ENCODE measurements around the gene PAGR1.

The PAGR1 gene

DNA sequence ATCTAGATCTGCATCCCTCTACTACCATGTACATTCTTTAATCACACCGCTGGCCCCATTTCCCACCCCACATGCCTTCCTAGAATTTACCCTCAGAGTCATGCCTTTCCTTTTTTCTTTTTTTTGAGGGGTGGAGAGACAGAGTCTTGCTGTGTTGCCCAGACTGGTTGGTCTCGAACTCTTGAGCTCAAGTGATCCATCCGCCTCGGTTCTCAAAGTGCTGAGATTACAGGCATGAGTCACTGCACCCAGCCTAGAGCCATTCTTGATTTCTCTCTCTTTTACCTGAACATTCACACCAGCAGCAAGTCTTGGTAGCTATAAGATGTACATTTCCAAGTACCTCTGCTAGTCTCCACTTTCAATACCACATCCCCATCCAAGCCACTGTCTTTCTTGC lies 2.1 kb downstream of the PAGR1 start:
- no peak for DNase-seq (ENCODE audit: low read depth, low spot score)
- ChIA-PET CTCF (interaction anchor here (1.2 to 3.4 kb wide), 3 partner anchors 11 to 34 kb away, joined by 3 to 32 read pairs (median 25); partner anchors contain the start of gene MAZ), POLR2A (interaction anchor here (4.4 kb wide), 1 partner anchor 10 kb away, joined by 19 read pairs; the partner anchor contains the start of gene MAZ)
- H3K4me3 ChIP-seq (ENCODE audit: low read depth, low read length): no peak overlapping the region
- TF ChIP-seq, protein P1, sequence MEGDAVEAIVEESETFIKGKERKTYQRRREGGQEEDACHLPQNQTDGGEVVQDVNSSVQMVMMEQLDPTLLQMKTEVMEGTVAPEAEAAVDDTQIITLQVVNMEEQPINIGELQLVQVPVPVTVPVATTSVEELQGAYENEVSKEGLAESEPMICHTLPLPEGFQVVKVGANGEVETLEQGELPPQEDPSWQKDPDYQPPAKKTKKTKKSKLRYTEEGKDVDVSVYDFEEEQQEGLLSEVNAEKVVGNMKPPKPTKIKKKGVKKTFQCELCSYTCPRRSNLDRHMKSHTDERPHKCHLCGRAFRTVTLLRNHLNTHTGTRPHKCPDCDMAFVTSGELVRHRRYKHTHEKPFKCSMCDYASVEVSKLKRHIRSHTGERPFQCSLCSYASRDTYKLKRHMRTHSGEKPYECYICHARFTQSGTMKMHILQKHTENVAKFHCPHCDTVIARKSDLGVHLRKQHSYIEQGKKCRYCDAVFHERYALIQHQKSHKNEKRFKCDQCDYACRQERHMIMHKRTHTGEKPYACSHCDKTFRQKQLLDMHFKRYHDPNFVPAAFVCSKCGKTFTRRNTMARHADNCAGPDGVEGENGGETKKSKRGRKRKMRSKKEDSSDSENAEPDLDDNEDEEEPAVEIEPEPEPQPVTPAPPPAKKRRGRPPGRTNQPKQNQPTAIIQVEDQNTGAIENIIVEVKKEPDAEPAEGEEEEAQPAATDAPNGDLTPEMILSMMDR (IDR thresholded peaks at IDR 0.05; ENCODE audit: insufficient read depth, low read length, missing control alignments): no peak

DNA sequence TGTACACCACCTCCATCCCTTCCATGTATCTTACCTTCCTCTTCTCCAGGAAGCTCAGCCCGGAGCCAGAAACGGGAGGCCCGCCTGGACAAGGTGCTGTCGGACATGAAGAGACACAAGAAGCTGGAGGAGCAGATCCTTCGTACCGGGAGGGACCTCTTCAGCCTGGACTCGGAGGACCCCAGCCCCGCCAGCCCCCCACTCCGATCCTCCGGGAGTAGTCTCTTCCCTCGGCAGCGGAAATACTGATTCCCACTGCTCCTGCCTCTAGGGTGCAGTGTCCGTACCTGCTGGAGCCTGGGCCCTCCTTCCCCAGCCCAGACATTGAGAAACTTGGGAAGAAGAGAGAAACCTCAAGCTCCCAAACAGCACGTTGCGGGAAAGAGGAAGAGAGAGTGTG lies 3.6 kb downstream of the PAGR1 start:
- no peak for DNase-seq (ENCODE audit: low read depth, low spot score)
- TF ChIP-seq, protein P1 (IDR thresholded peaks at IDR 0.05; ENCODE audit: insufficient read depth, low read length, missing control alignments): no peak
- ChIA-PET POLR2A (interaction anchor here (1.3 to 4.4 kb wide), 2 partner anchors 12 to 29 kb away, joined by 4 to 19 read pairs; partner anchors contain the start of gene MAZ), CTCF (interaction anchor here (0.9 to 10.3 kb wide), 5 partner anchors 12 to 213 kb away, joined by 3 to 99 read pairs (median 4); partner anchors contain the start of gene TAOK2)
- peak overlapping the region; percentile 18 for H3K4me3 ChIP-seq (ENCODE audit: low read depth, low read length)

DNA sequence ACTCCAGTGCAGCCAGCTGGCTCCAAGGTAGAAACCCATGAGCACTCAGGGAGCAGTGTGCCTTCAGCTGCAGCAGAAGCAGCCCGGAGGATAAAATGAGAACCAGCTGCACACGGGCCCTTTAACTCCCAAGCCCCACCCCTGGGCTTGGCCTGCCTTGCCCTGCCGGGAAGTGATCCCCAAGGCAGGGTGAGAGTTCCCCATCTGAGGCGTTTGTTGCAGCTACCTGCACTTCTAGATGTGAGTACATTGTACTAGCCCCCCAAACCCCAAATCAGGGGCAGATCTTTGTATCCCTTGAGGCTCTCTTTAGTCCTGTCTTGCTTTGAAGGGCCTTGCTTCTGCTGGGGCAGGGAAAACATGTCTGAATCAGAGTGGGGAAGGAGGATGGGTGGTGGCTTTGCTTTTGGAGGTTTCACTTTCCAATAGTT lies 4.3 kb downstream of the PAGR1 start, which contains the start of gene MVP:
MVP (plus strand) TSS at position 192 of the 431 bp plus-strand sequence. CDS start 10,088 bp downstream, outside the sequence.
- TF ChIP-seq, protein P1 (IDR thresholded peaks at IDR 0.05; ENCODE audit: insufficient read depth, low read length, missing control alignments): no peak
- POLR2A ChIA-PET: interaction anchor here (1.3 to 4.4 kb wide), 2 partner anchors 13 to 28 kb away, joined by 4 to 19 read pairs; partner anchors contain the start of gene MAZ
- DNase-seq (ENCODE audit: low read depth, low spot score): no peak
- H3K4me3 ChIP-seq (ENCODE audit: low read depth, low read length): peak within 1 kb of the TSS; percentile 92
- CTCF ChIA-PET: interaction anchor here (0.9 to 10.3 kb wide), 5 partner anchors 12 to 212 kb away, joined by 3 to 99 read pairs (median 4); partner anchors contain the start of gene TAOK2

DNA sequence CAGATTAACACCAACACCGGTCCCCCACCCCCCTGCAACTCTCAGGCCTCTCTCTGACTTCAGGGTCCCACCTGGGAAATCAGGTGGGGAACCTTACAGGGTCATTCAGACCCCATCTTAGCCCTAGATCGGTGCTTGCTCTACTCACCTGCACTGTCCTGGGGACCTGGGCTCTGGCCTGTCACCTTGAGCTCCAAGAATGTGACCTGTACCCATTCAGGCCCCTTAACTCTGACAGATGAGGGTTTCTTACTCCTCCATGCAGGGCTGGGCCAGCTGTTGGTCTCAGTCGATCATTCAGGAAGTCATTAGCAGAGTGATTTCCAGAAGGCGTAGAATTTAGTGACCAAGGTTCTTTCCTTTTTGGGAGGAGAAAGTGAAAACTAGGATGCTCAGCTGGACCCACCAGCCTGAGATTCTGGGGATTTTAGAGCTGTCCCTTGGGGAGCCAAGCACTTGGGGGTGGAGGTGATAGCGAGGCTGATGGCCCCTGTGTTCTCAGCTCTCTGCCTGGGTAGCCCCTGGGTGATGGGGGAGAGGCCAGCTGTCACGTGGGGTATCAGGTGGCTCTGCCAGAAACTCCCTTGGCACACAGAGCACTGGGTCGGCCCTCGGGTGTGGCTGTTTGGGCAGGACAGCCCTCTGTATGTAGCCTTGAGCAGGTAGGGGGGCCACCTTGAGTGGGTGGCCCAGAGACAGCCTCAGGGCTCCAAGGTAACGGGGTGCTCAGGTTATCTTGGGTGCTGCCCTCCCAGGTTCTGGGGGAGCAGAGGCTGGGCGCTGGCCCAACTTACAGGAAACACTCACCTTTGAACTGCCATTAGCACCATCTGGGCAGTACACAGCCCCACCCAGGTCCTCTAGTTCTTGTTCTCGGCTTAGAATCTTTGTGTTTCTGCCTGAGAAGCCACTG lies 5.0 kb downstream of the PAGR1 start:
- ChIA-PET CTCF (interaction anchor here (0.7 to 10.3 kb wide), 6 partner anchors 13 to 211 kb away, joined by 3 to 99 read pairs (median 7); partner anchors contain the start of genes CDIPT, TAOK2 and TLCD3B), POLR2A (interaction anchor here (0.6 to 4.4 kb wide), 2 partner anchors 13 to 145 kb away, joined by 3 to 19 read pairs; partner anchors contain the start of gene MAZ)
- DNase-seq (ENCODE audit: low read depth, low spot score): no peak
- TF ChIP-seq, protein P1 (IDR thresholded peaks at IDR 0.05; ENCODE audit: insufficient read depth, low read length, missing control alignments): no peak
- peak overlapping the region; percentile 92 for H3K4me3 ChIP-seq (ENCODE audit: low read depth, low read length)

DNA sequence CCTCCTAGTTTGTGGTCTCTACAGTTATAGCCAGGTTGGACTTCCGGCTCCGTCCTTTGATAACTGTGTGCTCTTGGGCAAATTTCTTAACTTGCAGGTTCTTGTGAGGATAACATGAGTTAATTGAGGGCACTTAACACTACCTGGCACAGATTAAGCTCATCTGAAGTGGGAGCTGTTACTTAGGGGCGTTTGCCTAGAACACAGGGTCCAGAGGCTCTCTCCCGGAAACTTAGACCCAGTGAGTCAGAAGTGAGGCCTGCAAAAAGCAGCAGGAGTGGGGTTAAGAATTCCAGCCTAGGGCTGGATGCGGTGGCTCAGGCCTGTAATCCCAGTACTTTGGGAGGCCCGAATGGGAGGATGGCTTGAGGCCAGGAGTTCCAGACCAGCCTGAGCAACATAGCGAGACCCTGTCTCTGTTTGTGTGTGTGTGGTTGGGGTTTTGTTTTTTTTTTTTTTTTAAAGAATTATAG lies 5.7 kb downstream of the PAGR1 start:
- H3K4me3 ChIP-seq (ENCODE audit: low read depth, low read length): peak overlapping the region; percentile 92
- ChIA-PET POLR2A (interaction anchor here (0.6 to 4.4 kb wide), 3 partner anchors 10 to 145 kb away, joined by 3 to 19 read pairs (median 3); partner anchors contain the start of gene MAZ), CTCF (interaction anchor here (0.7 to 10.3 kb wide), 6 partner anchors 13 to 210 kb away, joined by 3 to 99 read pairs (median 8); partner anchors contain the start of genes CDIPT and TLCD3B)
- DNase-seq (ENCODE audit: low read depth, low spot score): no peak
- TF ChIP-seq, protein P1 (IDR thresholded peaks at IDR 0.05; ENCODE audit: insufficient read depth, low read length, missing control alignments): no peak

Measured in AG04449 (cell line).